ENCODE results near the gene NR2F1-AS1. TPM values are rescaled to one million over a fixed set of nuclear protein-coding genes. Genes with fewer than 3 reads are reported as not detected.
A peak's percentile ranks its signal among the peaks of the same experiment; 100 is the strongest.

NR2F1-AS1 gene
- total RNA-seq, 1 donor from 2014 or later, result 6.9 TPM

DNA sequence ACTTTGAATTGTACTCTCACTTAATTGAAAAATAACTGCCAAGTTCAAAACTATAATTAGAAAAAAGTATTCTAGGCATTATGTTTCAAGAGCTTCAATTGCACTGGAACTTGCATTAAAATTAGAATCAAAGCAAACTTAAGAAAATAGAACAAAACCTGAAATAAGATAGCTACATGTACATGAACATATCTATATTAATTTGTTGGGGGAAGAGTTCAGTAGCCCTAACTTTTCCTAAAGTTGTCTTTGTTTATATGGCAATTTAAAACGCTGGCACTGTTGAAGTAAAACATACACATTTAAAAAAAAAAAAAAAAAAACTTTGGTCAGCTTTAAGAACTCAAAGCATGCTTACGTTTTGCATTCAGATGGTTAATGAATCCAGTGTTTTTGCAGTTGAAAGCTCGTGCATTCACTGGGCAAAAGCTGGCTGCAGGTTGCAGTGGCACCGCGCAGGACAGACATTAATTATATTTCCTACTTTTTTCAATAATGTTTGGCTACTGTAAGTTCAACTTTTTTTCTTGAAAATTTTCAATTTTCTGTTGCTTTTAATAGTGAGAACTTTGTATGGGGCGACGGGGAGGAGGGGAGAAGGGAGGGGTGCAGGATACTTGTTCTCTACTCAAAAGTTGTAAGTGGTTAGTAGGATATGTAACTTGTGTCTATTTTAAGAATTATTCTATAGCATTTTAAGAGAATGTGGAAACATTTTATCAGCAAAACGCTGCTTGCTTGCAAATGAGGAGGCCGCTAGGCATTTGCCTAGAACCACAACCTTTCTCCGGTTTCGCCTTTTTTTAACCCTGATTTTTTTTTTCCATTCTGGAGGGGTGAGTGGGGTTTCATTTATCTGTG is 5.9 kb upstream of the NR2F1-AS1 start:
- no peak for TF ChIP-seq EZH2 (IDR thresholded peaks at IDR 0.05; ENCODE audit: insufficient read depth, low read length)
- TF ChIP-seq, protein P1, sequence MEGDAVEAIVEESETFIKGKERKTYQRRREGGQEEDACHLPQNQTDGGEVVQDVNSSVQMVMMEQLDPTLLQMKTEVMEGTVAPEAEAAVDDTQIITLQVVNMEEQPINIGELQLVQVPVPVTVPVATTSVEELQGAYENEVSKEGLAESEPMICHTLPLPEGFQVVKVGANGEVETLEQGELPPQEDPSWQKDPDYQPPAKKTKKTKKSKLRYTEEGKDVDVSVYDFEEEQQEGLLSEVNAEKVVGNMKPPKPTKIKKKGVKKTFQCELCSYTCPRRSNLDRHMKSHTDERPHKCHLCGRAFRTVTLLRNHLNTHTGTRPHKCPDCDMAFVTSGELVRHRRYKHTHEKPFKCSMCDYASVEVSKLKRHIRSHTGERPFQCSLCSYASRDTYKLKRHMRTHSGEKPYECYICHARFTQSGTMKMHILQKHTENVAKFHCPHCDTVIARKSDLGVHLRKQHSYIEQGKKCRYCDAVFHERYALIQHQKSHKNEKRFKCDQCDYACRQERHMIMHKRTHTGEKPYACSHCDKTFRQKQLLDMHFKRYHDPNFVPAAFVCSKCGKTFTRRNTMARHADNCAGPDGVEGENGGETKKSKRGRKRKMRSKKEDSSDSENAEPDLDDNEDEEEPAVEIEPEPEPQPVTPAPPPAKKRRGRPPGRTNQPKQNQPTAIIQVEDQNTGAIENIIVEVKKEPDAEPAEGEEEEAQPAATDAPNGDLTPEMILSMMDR (IDR thresholded peaks at IDR 0.05; ENCODE audit: insufficient read depth, low read depth, low read length), result no peak
- FAIRE-seq (no peak), DNase-seq (ENCODE audit: low read depth) (no peak)
- Mint-ChIP-seq H3K4me1 (ENCODE audit: low read depth, unreplicated experiment) (peaks cover 10% of the 10 kb centered on the region), H3K36me3 (ENCODE audit: low read depth, unreplicated experiment) (peaks cover 11% of the 10 kb centered on the region), H3K27me3 (ENCODE audit: low read depth, unreplicated experiment) (peaks cover 61% of the 10 kb centered on the region), H3K27ac (ENCODE audit: unreplicated experiment) (no peak overlapping the region), H3K4me3 (ENCODE audit: unreplicated experiment) (no peak overlapping the region), H3K9me3 (ENCODE audit: unreplicated experiment) (peaks cover 12% of the 10 kb centered on the region)
- H4K20me1 ChIP-seq (ENCODE audit: insufficient read depth, low read length), result peaks cover 43% of the 10 kb centered on the region
- peak overlapping the region; percentile 93 for H3K4me3 ChIP-seq (ENCODE audit: insufficient read depth, low read depth, low read length)
- H3K36me3 ChIP-seq (ENCODE audit: insufficient read depth, low read length), result peaks cover 12% of the 10 kb centered on the region
- H3K27ac ChIP-seq (ENCODE audit: low read depth, low read length), result peak overlapping the region; percentile 87
- H2AFZ ChIP-seq (ENCODE audit: low read depth, low read length), result no peak overlapping the region
- peaks cover 83% of the 10 kb centered on the region for H3K79me2 ChIP-seq (ENCODE audit: insufficient read depth, low read length)
- peak overlapping the region; percentile 91 for H3K4me2 ChIP-seq (ENCODE audit: low read length)
- peaks cover 36% of the 10 kb centered on the region for H3K4me1 ChIP-seq (ENCODE audit: insufficient read depth, low read length)
- no peaks in the 10 kb centered on the region for H3K27me3 ChIP-seq (ENCODE audit: insufficient read depth, low read length)
- no peaks in the 10 kb centered on the region for H3K9me3 ChIP-seq (ENCODE audit: insufficient read depth, low read depth, low read length)
- peak overlapping the region; percentile 97 for H3K9ac ChIP-seq (ENCODE audit: low read length)

DNA sequence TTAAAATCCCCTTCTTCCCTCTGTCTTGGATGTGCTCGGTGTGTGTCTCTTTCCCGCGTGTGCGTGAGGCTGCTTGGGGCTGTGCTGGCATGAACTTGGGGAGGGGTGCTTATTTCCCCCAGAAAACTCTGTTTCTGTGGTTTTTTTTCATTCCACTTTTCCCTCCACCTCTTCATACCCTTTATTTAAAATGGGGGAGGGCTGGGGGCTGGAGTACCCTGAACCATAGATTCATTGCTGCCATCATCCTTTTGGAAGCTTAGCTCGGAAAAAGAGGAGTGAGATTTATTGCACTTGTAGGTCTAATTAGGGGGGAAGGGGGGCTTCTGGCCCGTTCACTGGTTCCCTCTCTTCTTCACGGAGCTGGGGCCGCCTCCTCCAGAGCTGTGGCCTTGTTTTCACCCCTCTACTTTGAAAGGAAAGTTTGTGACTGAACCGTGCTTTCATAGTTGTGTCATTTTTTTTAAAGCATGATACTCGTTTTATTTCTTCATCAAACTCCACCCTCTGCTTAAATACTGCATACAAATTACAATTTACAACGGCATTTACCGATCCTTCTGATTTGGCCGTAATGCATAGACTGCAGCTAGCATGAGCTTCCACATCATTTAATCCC is 4.9 kb upstream of the NR2F1-AS1 start:
- peak overlapping the region; percentile 91 for H3K4me2 ChIP-seq (ENCODE audit: low read length)
- H3K9ac ChIP-seq (ENCODE audit: low read length), result peak overlapping the region; percentile 97
- peaks cover 12% of the 10 kb centered on the region for H3K9me3 Mint-ChIP-seq (ENCODE audit: unreplicated experiment)
- H3K27me3 Mint-ChIP-seq (ENCODE audit: low read depth, unreplicated experiment), result peaks cover 50% of the 10 kb centered on the region
- no peaks in the 10 kb centered on the region for H3K27me3 ChIP-seq (ENCODE audit: insufficient read depth, low read length)
- H3K4me1 Mint-ChIP-seq (ENCODE audit: low read depth, unreplicated experiment), result peaks cover 10% of the 10 kb centered on the region
- H3K4me3 ChIP-seq (ENCODE audit: insufficient read depth, low read depth, low read length), result peak overlapping the region; percentile 93
- no peak for TF ChIP-seq EZH2 (IDR thresholded peaks at IDR 0.05; ENCODE audit: insufficient read depth, low read length)
- TF ChIP-seq, protein P1 (IDR thresholded peaks at IDR 0.05; ENCODE audit: insufficient read depth, low read depth, low read length), result no peak
- H3K36me3 Mint-ChIP-seq (ENCODE audit: low read depth, unreplicated experiment), result peaks cover 11% of the 10 kb centered on the region
- H3K9me3 ChIP-seq (ENCODE audit: insufficient read depth, low read depth, low read length), result no peaks in the 10 kb centered on the region
- no peak for FAIRE-seq
- no peak overlapping the region for H3K27ac Mint-ChIP-seq (ENCODE audit: unreplicated experiment)
- DNase-seq (ENCODE audit: low read depth), result no peak
- H3K79me2 ChIP-seq (ENCODE audit: insufficient read depth, low read length), result peaks cover 76% of the 10 kb centered on the region
- peaks cover 25% of the 10 kb centered on the region for H3K4me1 ChIP-seq (ENCODE audit: insufficient read depth, low read length)
- H4K20me1 ChIP-seq (ENCODE audit: insufficient read depth, low read length), result peaks cover 32% of the 10 kb centered on the region
- H2AFZ ChIP-seq (ENCODE audit: low read depth, low read length), result no peak overlapping the region
- peak overlapping the region; percentile 90 for H3K4me3 Mint-ChIP-seq (ENCODE audit: unreplicated experiment)
- peak overlapping the region; percentile 87 for H3K27ac ChIP-seq (ENCODE audit: low read depth, low read length)
- peaks cover 6% of the 10 kb centered on the region for H3K36me3 ChIP-seq (ENCODE audit: insufficient read depth, low read length)
